ENCODE measurements around the gene STK39.

Gene STK39

GRCh38 chr2:168147830-168148794 lies 99.3 kb downstream of the STK39 start:
- intact Hi-C loops (cut with DNase I) = no loop called here
- DNase-seq = peak in 21 of 42 donors; percentile 8 to 69 (median 33)

GRCh38 chr2:168146892-168147810 lies 100.2 kb downstream of the STK39 start:
- peak in 1 of 42 donors; percentile 37 for DNase-seq
- intact Hi-C loops (cut with DNase I) = no loop called here

- intact Hi-C loops (cut with DNase I) = no loop called here
- DNase-seq = peak in 1 of 42 donors; percentile 27
These were observed 101.7 kb downstream of the STK39 start for GRCh38 chr2:168145426-168146310.

GRCh38 chr2:168145011-168145410 lies 102.4 kb downstream of the STK39 start:
- DNase-seq = peak in 1 of 42 donors; percentile 31
- intact Hi-C loops (cut with DNase I) = no loop called here

- intact Hi-C loops (cut with DNase I) = no loop called here
- DNase-seq = peak in 1 of 42 donors; percentile 31
These were observed 103.6 kb downstream of the STK39 start for GRCh38 chr2:168143813-168144212.

GRCh38 chr2:168140892-168141291 lies 106.5 kb downstream of the STK39 start:
- DNase-seq = no peak

GRCh38 chr2:168139852-168140251 lies 107.5 kb downstream of the STK39 start:
- intact Hi-C loops (cut with DNase I) = loop anchor here (5.0 kb wide), 1 partner anchor 107 kb away; the partner anchor contains the start of gene STK39
- no peak for DNase-seq

More at GRCh38 chr2:168140892-168141291, 106.5 kb downstream of the STK39 start:
- intact Hi-C loops (cut with DNase I) = no loop called here

- intact Hi-C loops (cut with DNase I) = loop anchor here (5.0 kb wide), 1 partner anchor 108 kb away; the partner anchor contains the start of gene STK39
- no peak for DNase-seq
These were observed 108.5 kb downstream of the STK39 start for GRCh38 chr2:168138901-168139300.

GRCh38 chr2:168138374-168138773 lies 109.0 kb downstream of the STK39 start:
- intact Hi-C loops (cut with DNase I) = loop anchor here (5.0 kb wide), 1 partner anchor 109 kb away; the partner anchor contains the start of gene STK39
- DNase-seq = peak in 1 of 42 donors; percentile 14

GRCh38 chr2:168137510-168138180 lies 109.8 kb downstream of the STK39 start:
- no peak for DNase-seq
- intact Hi-C loops (cut with DNase I) = loop anchor here (5.0 kb wide), 1 partner anchor 110 kb away; the partner anchor contains the start of gene STK39

- no peak for DNase-seq
- intact Hi-C loops (cut with DNase I) = loop anchor here (5.0 kb wide), 1 partner anchor 111 kb away; the partner anchor contains the start of gene STK39
These were observed 110.9 kb downstream of the STK39 start for GRCh38 chr2:168136392-168136977.

- intact Hi-C loops (cut with DNase I) = loop anchor here (5.0 kb wide), 1 partner anchor 112 kb away; the partner anchor contains the start of gene STK39
- no peak for DNase-seq
These were observed 111.8 kb downstream of the STK39 start for GRCh38 chr2:168135630-168136029.

- DNase-seq = no peak
- intact Hi-C loops (cut with DNase I) = loop anchor here (5.0 kb wide), 1 partner anchor 112 kb away; the partner anchor contains the start of gene STK39
These were observed 112.3 kb downstream of the STK39 start for GRCh38 chr2:168135121-168135520.

GRCh38 chr2:168134485-168134884 lies 112.9 kb downstream of the STK39 start:
- intact Hi-C loops (cut with DNase I) = no loop called here
- no peak for DNase-seq

GRCh38 chr2:168132389-168132788 lies 115.0 kb downstream of the STK39 start:
- intact Hi-C loops (cut with DNase I) = no loop called here
- peak in 36 of 42 donors; percentile 21 to 83 (median 46) for DNase-seq

GRCh38 chr2:168130346-168130745 lies 117.0 kb downstream of the STK39 start:
- intact Hi-C loops (cut with DNase I) = no loop called here
- DNase-seq = no peak

GRCh38 chr2:168127371-168127770 lies 120.0 kb downstream of the STK39 start:
- no peak for DNase-seq
- intact Hi-C loops (cut with DNase I) = no loop called here
